PC-3 (cell line): Measurements from ENCODE around the gene TRAPPC4. TPM values are rescaled to one million over a fixed set of nuclear protein-coding genes. Genes with fewer than 3 reads are reported as not detected.
A peak's percentile ranks its signal among the peaks of the same experiment; 100 is the strongest.
"Not testable (repeated sequence)": the region's sequence is repeated elsewhere in the genome, so short reads cannot be mapped to it uniquely, and the experiment has no call there.

Experiments used
- ATAC-seq: fragments of 200-7000 bp; cut with Tn5 transposase; 2 replicates; pipeline ENCODE4 v1.9.1; 2020; ENCODE audit warnings: mild to moderate bottlenecking, moderate library complexity
- BruUV-seq: library from RNA; stranded (reverse); fragments of 400-500 nt; replicated peaks from 2 replicates; lab custom pipeline; 2021; lab: Mats Ljungman, UMichigan
- CTCF ChIA-PET: fragments of 300-600 bp; sonication (Branson Sonifier 250); formaldehyde crosslinking; loops from one replicate; lab custom pipeline; 2022; ENCODE audit warnings: antibody characterized with exemption; lab: Charles Lee
- POLR2A ChIA-PET: fragments of 300-600 bp; sonication (Branson Sonifier 250); formaldehyde crosslinking; loops from one replicate; lab custom pipeline; 2022; ENCODE audit warnings: antibody characterized with exemption; ENCODE audit not compliant: unreplicated experiment; lab: Charles Lee
- DNase-seq: peaks from one replicate; pipeline ENCODE4 v3.0.0-alpha.2; 2015
- H2AFZ ChIP-seq: fragments of 300-600 bp; sonication (generic); 2 replicates; pipeline ENCODE4 v1.6.0; 2016; ENCODE audit warnings: antibody characterized with exemption, low read length
- H3F3A ChIP-seq: fragments of 300-600 bp; sonication (generic); one replicate; pipeline ENCODE4 v1.6.0; 2017; ENCODE audit warnings: antibody characterized with exemption, low read length, control low read depth, mild to moderate bottlenecking; ENCODE audit not compliant: unreplicated experiment
- H3K27ac ChIP-seq: fragments of 300-600 bp; sonication (generic); 2 replicates; pipeline ENCODE4 v1.5.1; 2016; ENCODE audit warnings: mild to moderate bottlenecking, low read length
- H3K27me3 ChIP-seq: fragments of 300-600 bp; sonication (generic); 2 replicates; pipeline ENCODE4 v1.6.1; 2016; ENCODE audit warnings: low read length, mixed read lengths
- H3K36me3 ChIP-seq: fragments of 300-600 bp; sonication (generic); 2 replicates; pipeline ENCODE4 v1.6.1; 2016; ENCODE audit warnings: low read depth, mixed run types, low read length, mixed read lengths
- H3K4me1 ChIP-seq: fragments of 300-600 bp; sonication (generic); 2 replicates; pipeline ENCODE4 v1.5.1; 2016; ENCODE audit warnings: low read length; ENCODE audit not compliant: insufficient read depth
- H3K4me2 ChIP-seq: fragments of 300-600 bp; sonication (generic); 2 replicates; pipeline ENCODE4 v1.6.0; 2016; ENCODE audit warnings: low read length
- H3K4me3 ChIP-seq: fragments of 300-600 bp; sonication (generic); 2 replicates; pipeline ENCODE4 v1.5.1; 2016; ENCODE audit warnings: mild to moderate bottlenecking, low read length, mixed read lengths
- H3K79me2 ChIP-seq: fragments of 300-600 bp; sonication (generic); 2 replicates; pipeline ENCODE4 v1.6.1; 2017; ENCODE audit warnings: low read length, mixed read lengths
- H3K9ac ChIP-seq: fragments of 300-600 bp; sonication (generic); 2 replicates; pipeline ENCODE4 v1.6.0; 2016; ENCODE audit warnings: mild to moderate bottlenecking, low read length
- H3K9me2 ChIP-seq: fragments of 300-600 bp; sonication (generic); replicated peaks from 2 replicates; pipeline ENCODE4 v1.6.1; 2016; ENCODE audit warnings: mixed run types, low read length, mixed read lengths
- H3K9me3 ChIP-seq: fragments of 300-600 bp; sonication (generic); 2 replicates; pipeline ENCODE4 v1.6.1; 2016; ENCODE audit warnings: low read length, mixed read lengths
- H4K20me1 ChIP-seq: fragments of 300-600 bp; sonication (generic); 2 replicates; pipeline ENCODE4 v1.6.1; 2016; ENCODE audit warnings: low read length, mixed read lengths
- CTCF ChIP-seq: fragments of 300-600 bp; sonication (generic); conservative IDR thresholded peaks from 2 replicates; pipeline ENCODE4 v1.5.1; 2017; ENCODE audit warnings: antibody characterized with exemption, low read depth, mild to moderate bottlenecking, low read length
- EZH2 ChIP-seq: fragments of 300-600 bp; sonication (generic); IDR thresholded peaks from one replicate; pipeline ENCODE4 v1.6.1; 2017; ENCODE audit warnings: antibody characterized with exemption, mild to moderate bottlenecking, low read length; ENCODE audit not compliant: unreplicated experiment
- EZH2phosphoT487 ChIP-seq: fragments of 300-600 bp; sonication (generic); IDR thresholded peaks from 2 replicates; pipeline ENCODE4 v1.6.1; 2018; ENCODE audit warnings: mild to moderate bottlenecking, antibody characterized with exemption, low read length, borderline replicate concordance
- intact Hi-C: fragments of 100-400 bp; cut with micrococcal nuclease; formaldehyde crosslinking; loops from 2 replicates; pipeline ENCODE4 v1.9.0; 2023
- total RNA-seq: library from RNA; depleted of rRNA; stranded (reverse); fragments of >200 nt; gene quantifications from 2 replicates; pipeline ENCODE4 v1.2.3, GENCODE V29; 2014

The TRAPPC4 gene
- total RNA-seq, 1 experiment from 2014 or later, result 129 TPM

GRCh38 chr11:119057000-119057769 is 38.6 kb downstream of the TRAPPC4 start, which contains the start of gene HYOU1:
TSS of gene HYOU1 (minus strand) at chr11:119057205. CDS start at chr11:119056160, 1,045 bp downstream.
- peak within 1 kb of the TSS; percentile 93 for H3K4me3 ChIP-seq
- no peaks in the 10 kb centered on the region for H3K27me3 ChIP-seq
- DNase-seq, result peak; percentile 98
- H4K20me1 ChIP-seq, result 0 out of 2 replicates have a peak, but pooled peaks cover 10% of the 10 kb centered on the region
- H3K4me1 ChIP-seq, result peaks cover 15% of the 10 kb centered on the region
- peak within 1 kb of the TSS; percentile 62 for H3K27ac ChIP-seq
- TF ChIP-seq EZH2 (no peak), CTCF (peak; percentile 24)
- CTCF ChIA-PET, result interaction anchor here (0.6 to 2.4 kb wide), 2 partner anchors 45 to 190 kb away, joined by 3 to 10 read pairs; partner anchors contain the start of gene DPAGT1
- POLR2A ChIA-PET, result no interaction called here
- peaks cover 32% of the 10 kb centered on the region for H3K36me3 ChIP-seq
- no peaks in the 10 kb centered on the region for H3K9me3 ChIP-seq
- peak within 1 kb of the TSS; percentile 92 for H2AFZ ChIP-seq
- no TSS peak for BruUV-seq
- peaks cover 32% of the 10 kb centered on the region for H3K79me2 ChIP-seq
- no peaks in the 10 kb centered on the region for H3F3A ChIP-seq
- intact Hi-C loops, result loop anchor here (1.0 to 5.0 kb wide), 3 partner anchors 10 to 40 kb away; partner anchors contain the start of genes RPS25, TRAPPC4 and VPS11
- H3K9ac ChIP-seq, result peak within 1 kb of the TSS; percentile 98
- peak within 1 kb of the TSS; percentile 93 for H3K4me2 ChIP-seq
- no peaks in the 10 kb centered on the region for H3K9me2 ChIP-seq
- peak; percentile 93 for ATAC-seq

GRCh38 chr11:119059128-119059527 is 40.6 kb downstream of the TRAPPC4 start:
- H3K9me2 ChIP-seq, H3K9me3 ChIP-seq, H3K9ac ChIP-seq, POLR2A ChIA-PET, H2AFZ ChIP-seq, H3K27me3 ChIP-seq, H3K27ac ChIP-seq, H3K4me2 ChIP-seq, ATAC-seq, DNase-seq, CTCF ChIA-PET, H3F3A ChIP-seq, H3K4me3 ChIP-seq, BruUV-seq: not testable (repeated sequence)
- Histone ChIP-seq H3K4me1 (peaks cover 20% of the 10 kb centered on the region), H4K20me1 (0 out of 2 replicates have a peak, but pooled peaks cover 10% of the 10 kb centered on the region), H3K36me3 (peaks cover 12% of the 10 kb centered on the region), H3K79me2 (peaks cover 27% of the 10 kb centered on the region)
- intact Hi-C loops, result loop anchor here (5.0 kb wide), 1 partner anchor 42 kb away; the partner anchor contains the start of genes RPS25 and TRAPPC4

- no peak for TF ChIP-seq EZH2phosphoT487
- TF ChIP-seq CTCF, result no peak
- TF ChIP-seq EZH2, result no peak
- BruUV-seq, result no TSS peak
- no peak for ATAC-seq
Measured at GRCh38 chr11:119061256-119061655, 42.7 kb downstream of the TRAPPC4 start.

More at GRCh38 chr11:119061256-119061655, 42.7 kb downstream of the TRAPPC4 start:
- Histone ChIP-seq H3K4me3 (no peak overlapping the region), H4K20me1 (0 out of 2 replicates have a peak, but pooled peaks cover under 1% of the 10 kb centered on the region), H3K4me2 (no peak overlapping the region), H3K9me2 (no peaks in the 10 kb centered on the region), H3K36me3 (no peaks in the 10 kb centered on the region), H3K9ac (no peak overlapping the region), H3K27ac (no peak overlapping the region), H3K79me2 (peaks cover 17% of the 10 kb centered on the region), H3K9me3 (no peaks in the 10 kb centered on the region), H2AFZ (no peak overlapping the region), H3K4me1 (peaks cover 12% of the 10 kb centered on the region; the same call in 1 of the 2 replicates), H3F3A (no peaks in the 10 kb centered on the region), H3K27me3 (no peaks in the 10 kb centered on the region)
- intact Hi-C loops, result no loop called here
- ChIA-PET POLR2A (no interaction called here), CTCF (no interaction called here)
- no peak for DNase-seq
